Measurements from ENCODE around the gene RANBP3.
A peak's percentile ranks its signal among the peaks of the same experiment; 100 is the strongest.

RANBP3 gene

DNA sequence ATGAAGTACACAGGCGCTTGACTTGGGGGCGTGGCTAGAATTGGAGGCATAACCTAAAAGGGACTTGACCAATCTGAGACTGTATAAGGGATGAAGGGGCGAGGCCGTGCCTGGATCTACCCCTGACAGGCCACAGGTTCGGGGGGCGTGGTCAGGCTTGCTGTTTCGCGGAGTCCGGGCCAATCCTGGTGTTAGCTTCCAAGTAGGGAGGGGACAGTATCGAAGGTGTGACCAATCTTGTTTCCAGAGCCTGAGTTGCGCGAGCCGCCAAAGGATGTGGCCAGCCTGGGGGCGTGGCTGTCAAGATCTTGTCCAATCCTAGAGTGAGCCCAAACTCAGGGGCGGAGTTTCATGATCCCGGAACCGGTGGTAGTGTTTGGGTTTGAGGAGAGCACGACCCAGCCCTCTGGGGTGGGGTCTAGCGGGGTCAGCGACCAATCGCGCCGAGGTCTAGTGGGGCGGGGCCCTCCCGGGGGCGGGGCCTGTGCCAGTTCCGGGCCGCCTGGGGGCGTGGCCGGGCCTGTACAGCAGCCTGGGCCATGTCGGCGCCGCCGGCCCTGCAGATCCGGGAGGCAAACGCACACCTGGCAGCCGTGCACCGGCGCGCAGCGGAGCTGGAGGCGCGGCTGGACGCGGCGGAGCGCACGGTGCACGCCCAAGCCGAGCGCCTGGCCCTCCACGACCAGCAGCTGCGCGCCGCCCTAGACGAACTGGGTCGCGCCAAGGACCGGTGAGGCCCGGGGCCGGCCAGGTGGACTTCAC is 73.4 kb downstream of the RANBP3 start, which contains the start of gene VMAC:
TSS of gene VMAC (plus strand) at position 521 of the 762 bp plus-strand sequence. CDS start at position 540, 19 bp downstream.
- DNase-seq (ENCODE audit: low read depth in 3 of 3) = peak; percentile 100

DNA sequence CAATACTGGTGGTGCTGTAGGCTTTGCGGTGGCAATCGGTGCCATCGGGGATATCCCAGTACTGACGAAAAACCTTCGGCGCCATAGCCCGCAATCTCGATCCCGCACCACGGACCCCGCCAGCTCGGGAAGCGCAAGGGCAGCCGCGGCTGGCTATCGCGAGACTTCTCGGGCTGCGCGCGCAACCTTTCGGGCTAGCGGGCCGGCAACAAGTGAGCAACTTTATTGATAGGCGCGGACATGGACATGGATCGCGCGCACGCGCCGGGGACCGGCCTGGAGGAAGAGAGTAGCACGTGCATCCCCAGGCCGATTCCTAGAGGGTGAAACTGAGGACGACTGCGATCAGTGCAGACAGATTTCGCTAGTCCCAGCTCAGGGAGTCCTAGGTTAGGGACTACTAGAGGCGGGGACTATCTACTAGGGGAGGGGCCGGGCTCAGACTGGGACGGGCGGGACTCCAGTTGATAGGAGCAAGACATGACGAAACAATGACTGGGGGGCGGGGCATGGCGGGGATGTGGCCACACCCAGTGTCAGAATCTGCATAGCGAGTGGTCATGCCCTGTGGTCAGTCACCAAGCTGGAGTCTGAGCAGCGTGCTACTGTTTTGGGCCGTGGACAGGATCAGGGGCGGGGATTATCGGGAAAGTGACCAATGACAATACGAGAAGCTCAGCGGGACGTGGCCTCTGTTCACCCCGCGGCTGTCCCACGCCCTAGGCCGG is 74.2 kb downstream of the RANBP3 start, which contains the start of gene NDUFA11:
TSS of gene NDUFA11 (minus strand) at position 167 of the 728 bp plus-strand sequence. CDS start at position 85, 82 bp downstream.
- DNase-seq (ENCODE audit: low read depth in 3 of 3) = peak; percentile 94 to 97 (median 96)

DNA sequence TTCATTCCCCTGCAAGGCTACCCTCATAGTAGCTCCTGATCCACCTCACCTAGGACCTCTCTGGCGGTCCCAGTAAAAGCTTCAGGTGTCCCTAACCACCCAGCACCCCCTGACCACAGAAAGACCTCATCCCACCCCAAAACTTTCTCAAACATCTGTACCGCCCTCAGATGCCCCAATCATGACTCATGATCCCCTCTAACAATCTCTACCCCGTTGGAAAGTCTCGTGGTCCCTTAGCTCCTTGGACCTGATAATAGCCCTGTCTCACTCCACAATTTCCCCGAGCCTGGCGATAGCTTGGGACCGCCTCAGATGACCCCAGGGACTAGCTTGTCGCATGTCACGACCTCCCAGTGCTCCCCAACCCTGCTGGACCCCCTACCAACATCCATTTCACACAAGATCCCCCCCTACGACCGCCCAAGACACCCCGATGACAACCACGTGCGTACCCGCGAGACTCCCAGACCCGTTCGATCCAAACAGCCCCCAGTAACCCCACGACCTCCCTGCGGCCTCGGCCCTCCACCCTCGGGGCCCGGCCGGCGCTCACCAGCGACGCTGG is 74.8 kb downstream of the RANBP3 start:
- no peak for DNase-seq (ENCODE audit: low read depth in 3 of 3)

DNA sequence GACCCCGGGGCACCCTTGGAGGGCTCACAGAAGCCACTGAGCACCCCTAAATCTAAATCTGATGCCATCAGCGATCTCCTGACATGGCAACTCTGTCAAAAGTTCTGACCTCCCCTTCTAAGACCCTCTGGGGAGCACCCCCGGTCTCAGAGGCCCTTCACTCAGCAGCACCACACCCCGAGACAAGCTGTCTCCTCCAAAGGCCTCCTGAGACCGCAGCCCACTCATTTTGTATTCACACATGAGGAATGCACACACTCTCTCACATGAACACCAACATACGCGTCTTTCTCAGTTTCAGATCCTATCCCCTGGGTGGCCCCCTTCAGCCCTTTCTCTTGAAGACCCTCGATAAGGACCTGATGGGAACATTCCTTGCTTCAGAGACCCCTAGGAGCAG is 77.0 kb downstream of the RANBP3 start:
- DNase-seq (ENCODE audit: low read depth in 3 of 3) = no peak

DNA sequence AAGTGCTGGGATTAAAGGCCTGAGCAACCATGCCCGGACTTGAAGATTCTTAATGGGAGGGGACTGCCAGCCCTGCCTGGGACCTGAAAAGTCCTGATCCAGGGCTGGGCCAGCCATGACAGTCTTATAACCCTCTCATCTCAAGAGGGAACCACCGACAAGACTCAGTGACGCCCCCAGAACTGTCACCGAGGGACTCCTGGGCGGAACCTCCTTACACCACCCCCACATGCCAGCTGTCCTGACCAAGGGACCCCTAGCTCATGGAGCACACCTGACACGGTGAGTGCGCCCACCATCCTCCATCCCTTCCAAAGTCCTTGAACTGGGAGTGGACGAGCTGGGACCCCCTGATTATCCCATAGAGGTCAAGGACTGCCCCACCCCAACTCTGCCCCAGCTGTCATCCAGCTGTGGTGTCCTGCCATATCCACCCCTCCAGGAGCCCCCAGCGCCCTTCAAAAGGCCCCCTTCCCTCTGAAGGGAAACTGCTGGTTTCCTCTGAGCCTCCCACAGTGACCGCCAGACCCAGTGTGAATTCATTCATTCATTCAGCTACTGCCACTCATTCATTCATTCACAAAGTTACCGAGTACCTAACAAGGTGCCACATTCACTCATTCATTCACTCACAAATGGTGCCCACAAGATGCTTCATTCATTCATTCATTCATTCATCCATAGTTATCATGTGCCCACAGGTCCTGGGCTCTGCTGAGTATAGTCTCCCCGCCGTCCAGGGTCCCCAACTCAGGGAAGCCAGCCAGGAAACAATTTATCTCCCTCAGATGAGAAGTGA is 78.0 kb downstream of the RANBP3 start:
- no peak for DNase-seq (ENCODE audit: low read depth in 3 of 3)

DNA sequence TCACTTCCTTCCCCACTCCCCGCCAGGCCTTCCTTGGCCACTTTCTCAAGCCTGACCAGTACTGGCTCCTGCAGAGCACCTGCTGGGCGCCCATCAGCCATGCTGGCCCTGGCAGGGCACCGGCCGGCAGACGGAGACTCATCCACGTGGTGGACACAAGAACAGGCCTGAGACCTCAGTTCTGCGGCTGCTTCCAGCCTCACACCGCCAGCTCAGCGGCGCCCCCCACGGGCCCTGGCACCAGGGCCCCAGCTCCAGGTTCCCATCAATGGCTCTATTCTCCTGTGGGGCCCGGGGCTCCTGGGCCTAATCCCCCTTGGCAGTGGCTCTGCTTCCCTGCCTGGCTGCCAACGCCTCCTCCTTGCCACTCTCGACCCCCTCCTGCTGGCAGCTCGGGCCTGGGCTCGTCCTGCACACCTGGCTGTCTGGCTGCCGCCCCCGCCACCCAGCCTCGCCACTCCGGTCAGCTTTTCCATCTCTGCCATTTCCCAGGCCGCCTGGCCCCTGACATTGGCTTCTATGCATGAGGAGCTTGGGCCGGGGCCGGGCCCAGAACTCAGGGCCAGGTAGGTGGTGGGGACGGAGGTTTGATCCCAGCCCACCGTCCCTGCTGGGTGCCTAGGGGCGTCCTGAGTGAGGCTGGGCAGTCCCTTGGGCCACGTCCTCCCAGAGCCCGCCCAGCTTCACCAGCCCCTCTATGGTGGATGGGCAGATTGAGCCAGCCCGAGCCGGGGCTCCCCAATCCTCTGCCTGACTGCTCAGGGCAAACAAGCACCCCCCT is 80.6 kb downstream of the RANBP3 start:
- no peak for DNase-seq (ENCODE audit: low read depth in 3 of 3)

DNA sequence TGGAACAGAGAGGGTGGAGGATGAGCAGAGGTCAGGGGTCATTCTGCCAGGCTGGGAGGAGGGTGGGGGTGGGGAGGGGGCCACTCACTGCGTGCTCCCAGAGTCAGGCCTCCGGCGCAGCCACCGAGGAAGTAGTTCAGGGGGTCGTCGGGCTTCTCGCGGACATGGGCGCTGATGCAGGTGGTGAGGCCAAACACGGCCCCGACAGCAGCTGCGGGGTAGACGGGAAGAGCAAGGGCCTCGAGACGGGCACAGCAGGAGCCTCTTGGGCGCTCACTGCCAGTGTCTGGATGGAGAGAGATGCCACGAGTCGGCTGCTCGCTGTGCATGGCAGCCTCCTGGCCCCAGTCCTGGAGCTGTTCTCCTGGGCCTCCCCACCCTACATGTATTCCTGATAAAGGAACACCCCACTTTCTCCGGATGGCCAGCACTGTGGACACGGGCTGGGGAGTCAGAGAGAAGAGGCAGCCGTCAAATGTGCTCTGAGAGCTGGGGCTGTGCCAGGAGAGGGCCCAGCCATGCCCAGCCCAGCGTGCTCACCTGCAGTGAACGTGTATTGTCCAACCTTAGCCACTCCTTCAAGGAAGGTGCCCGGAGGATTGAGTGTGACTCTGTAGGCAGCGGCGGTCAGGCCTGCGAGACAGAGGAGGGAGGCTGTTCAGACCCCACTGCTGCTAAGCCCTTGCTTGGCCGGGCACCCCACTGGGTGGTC is 81.4 kb downstream of the RANBP3 start:
- no peak for DNase-seq (ENCODE audit: low read depth in 3 of 3)

DNA sequence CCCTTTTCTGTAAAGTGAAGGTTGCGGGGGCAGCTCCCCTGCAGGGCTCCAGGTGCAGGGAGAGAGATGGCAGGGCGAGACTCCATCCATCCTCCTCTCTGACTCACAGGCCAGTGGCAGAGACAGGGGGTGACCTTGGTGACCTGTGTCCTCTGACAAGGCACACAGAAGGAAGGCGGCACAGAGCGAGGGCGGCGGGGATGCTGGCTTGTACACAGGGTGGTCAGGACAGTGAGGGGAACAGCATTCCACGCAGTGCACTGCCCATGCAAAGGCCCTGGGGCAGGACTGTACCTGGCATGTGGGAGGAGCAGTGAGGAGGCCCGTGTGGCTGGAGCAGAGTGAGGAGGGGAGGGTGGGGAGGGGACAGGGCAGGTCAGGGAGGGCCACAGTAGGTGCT is 82.0 kb downstream of the RANBP3 start:
- DNase-seq (ENCODE audit: low read depth in 3 of 3) = no peak

DNA sequence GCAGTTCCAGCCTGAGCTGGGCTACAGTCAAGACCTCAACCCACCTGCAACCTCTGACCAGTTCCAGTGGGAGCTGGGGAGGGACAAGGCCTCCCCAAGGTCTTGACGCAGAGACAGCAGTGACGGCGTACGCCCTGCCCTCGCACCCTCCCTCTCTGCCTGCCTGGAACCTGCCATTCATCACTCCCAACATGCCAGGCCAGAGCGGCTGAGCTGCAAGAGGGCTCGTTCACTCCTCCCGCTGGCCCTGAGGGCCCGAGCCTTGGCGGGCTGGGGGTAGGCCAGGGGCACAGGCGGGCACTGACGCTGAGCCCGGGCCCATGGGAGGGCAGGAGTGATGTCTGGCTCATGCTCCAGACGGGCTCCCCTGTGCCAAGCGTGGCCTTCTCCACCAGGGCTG is 82.5 kb downstream of the RANBP3 start:
- no peak for DNase-seq (ENCODE audit: low read depth in 3 of 3)

DNA sequence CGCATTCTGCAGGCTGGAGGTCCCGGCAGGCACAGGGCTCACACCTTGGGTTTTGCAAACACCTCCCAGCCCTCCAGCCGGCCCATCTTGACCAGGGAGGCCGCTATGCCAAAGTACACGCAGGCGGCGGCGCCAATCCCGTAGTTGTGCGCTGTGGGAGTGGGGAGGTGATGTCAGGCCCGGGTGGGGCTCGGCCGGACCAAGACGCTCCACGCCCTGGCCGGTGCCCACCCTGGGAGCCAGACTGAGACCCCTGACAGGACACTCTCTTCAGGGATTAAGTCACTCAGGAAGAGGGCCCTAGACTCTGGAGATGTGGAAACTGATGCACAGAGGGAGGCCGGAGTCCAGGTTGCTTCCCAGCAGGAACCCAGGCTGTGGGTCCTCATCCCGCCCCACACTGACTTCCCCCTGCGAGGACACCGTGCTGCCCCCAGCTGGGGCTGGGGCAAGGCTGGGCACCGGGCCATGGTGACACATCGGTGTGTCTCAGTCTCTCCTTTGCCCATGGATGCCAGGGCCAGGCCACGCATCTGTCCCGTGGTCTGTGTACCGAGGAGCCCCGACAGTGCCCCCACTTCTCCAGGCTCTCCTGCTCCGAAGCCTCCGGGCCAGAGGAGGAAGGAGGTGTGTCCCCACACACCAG is 83.1 kb downstream of the RANBP3 start:
- DNase-seq (ENCODE audit: low read depth in 3 of 3) = no peak

DNA sequence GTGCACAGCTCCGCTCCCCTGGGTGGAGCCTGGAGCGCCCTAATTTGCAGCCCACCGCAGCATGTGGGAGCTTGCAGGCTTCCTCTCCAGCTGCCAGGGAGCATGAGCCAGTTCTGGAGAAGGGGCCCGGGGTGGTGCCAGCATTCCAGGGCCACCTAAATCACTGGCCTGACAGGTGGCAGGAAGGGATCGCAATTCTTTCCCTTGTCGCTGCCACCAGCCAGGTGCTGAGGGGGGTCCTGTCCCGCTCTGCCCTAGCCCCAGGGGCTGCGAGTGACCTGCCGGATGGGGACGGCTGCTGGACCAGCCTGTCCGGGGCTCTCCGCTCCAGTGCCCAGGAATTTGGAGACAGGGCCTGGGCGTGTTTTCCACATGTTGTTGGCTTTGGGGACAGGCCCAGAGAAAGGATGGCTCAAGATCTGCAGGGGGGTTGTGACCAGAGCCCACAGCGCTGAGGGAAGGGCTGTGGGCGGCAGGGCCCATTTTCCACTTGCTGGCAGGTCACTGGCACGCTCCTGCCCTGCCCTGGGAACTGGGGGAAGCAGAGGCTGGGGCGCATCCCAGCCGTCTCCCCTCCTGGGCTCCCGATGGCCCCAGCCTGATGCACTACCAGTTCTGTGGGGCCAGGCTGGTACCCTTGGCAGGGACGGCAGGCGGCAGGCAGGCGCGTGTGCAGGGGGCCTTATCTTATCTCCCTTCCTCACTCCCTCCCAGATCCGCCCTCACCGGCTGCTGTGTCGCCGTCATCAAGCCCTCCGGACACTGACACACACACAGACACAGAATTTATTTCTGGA is 83.8 kb downstream of the RANBP3 start:
- DNase-seq (ENCODE audit: low read depth in 3 of 3) = no peak

DNA sequence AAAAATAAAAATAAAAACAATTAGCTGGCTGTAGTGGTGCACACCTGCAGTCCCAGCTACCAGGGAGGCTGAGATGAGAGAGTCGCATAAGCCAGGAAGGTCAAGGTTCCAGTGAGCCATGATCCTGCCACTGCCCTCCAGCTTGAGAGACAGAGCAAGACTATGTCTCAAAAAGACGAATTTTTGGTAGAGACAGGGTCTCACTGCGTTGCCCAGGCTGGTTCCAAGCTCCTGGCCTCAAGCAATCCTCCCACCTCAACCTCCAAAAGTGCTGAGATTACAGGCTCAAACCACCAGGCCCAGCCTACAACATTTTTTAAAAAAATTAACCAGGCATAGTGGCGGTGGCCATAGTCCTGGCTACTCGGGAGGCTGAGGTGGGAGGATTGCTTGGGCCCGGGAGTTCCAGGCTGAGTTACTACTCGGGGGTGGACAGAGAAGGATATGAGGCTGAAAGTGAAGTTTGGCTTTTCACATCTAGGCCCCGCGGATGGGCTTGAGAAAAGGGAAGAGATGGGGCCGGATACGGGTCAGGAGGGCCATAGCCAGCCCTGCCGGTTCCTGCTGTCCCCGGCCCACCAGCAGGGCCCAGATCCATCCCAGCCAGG is 84.5 kb downstream of the RANBP3 start:
- DNase-seq (ENCODE audit: low read depth in 3 of 3) = no peak

DNA sequence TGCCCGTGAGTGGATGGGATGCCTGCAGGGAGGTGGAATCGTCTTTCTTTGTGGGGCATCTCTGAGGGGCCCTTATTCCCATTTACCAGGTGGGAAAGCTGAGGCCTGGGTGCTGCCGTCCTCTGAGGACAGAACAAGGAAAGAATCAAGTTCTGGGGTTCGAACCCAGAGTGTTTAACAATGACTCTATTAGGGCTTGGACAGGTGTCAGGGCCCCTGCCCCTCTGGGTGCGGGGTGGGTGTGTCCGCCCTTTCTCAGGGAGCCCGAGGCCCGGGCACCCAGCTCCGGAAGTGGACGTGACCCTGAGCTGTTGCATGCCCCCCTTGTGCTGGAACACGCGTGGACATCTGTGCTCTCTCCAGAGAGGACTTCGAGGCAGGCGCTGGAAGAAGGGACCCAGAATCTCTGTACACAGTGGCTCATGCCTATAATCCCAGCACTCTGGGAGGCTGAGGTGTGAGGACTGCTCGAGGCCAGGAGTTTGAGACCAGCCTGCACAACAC is 85.1 kb downstream of the RANBP3 start:
- no peak for DNase-seq (ENCODE audit: low read depth in 3 of 3)

DNA sequence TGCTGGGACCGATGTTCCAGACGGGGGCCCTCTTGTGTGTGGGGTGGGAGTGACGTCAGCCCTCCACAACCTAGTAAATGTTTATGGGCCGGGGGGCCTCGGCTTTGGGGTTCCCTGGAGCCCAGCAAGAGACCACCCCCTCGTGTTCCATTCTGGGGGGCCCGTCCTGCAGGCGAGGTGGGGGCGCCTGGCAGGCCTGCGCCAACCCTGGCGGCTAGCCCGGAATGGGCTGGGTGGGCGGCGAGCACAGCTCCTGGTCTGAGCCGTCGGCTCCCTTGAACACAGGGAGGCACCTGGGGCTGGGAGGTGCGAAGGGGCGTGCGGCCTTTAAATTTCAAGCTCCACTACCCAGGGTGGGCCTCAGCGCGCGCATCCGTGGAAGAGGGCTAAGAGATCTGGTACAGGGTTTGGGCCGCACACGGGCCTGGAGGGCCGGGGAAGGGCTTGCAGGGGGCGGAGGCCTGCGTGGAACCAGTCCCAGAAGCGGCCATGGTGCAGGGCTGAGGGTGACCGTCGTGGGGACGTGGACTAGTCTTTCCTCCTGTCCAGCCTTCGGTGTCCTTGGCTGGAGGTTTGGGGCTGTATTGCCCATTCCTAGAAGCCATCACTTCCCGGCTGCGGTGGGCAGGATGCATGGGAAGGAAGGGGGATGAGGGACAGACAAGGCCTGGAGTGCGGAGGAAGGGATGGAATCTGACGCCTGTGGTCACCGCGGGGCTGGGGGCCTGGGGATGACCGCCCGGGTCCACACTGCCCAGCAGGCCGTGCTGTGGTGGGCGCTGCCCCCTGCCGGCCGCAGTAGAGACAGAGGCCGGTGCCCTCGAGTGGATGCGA is 85.8 kb downstream of the RANBP3 start:
- no peak for DNase-seq (ENCODE audit: low read depth in 3 of 3)

DNA sequence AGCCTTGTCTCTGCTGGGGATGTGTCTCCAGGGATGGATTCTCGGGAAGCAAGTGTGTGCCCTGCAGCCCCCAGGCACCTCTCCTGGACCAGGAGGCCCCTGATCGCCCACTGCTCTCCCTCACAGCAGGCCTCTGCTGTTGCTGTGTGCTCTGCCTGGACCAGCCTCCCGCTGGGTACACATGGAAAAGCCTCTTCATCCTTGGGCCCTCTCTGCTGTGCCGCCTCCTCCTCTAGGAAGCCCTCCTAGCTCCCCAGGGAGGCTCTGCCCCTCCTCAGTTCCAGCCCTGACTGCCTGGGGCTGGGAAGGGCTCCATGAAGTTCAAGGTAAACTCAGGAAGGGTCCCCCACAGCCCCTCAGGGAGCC is 86.4 kb downstream of the RANBP3 start:
- no peak for DNase-seq (ENCODE audit: low read depth in 3 of 3)

DNA sequence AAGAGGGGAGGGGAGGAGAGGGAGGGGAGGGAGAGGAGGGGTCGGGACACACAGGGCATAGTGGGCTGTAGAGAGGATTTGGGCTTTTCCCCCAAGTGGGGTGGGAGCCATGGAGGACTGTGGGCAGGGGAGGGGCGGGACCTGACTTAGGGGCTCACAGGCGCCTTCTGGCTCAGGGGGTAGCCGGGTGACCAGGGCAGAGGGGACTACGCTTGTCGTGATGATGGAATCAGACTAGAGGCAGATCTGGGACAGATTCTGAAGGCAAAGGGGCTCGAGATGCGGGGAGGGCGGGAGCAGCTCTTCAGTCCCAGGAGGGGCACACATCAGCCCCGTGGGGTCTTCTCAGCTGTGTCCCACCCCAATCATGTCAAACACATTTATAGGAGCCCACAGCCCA is 87.8 kb downstream of the RANBP3 start:
- DNase-seq (ENCODE audit: low read depth in 3 of 3) = no peak

DNA sequence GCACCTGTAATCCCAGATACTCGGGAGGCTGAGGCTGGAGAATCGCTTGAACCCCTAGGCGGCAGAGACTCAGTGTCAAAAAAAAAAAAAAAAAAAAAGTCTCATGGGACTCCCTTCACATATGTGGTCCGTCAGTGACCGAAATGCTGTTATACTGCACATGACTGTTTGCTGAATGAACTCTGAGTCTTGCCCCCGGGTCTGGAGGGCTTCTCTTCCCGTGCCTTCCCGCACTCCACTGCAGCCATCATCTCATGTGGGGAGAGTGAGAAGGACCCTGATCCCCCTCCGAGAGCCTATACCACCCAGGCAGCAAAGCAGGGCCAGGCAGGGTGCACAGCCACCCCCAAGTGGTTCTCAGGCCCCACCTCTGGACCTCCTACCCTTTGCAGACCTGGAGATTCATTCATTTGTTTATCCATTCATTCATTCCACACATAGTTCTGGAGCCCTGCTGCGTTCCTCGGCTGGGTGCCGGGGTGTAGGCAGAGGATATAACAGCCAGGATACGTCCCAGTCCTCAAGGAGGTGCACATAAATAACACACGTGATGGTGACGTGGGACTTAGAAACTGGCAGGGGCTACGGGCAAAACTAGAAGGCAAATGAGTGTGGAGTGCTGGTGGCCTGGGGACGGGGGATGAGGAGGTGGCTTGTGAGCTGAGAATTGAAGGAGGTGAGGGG is 88.5 kb downstream of the RANBP3 start:
- no peak for DNase-seq (ENCODE audit: low read depth in 3 of 3)

Measured in stimulated activated CD4-positive, alpha-beta T cell treated with anti-CD3 and anti-CD28 coated beads, TNF-alpha, amount 100 ng/mL, for 48 hours (primary cell).